Stimulated activated CD4-positive, alpha-beta T cell treated with anti-CD3 and anti-CD28 coated beads, Interleukin-12 subunit alpha, Interleukin-12 subunit beta, amount 100 ng/mL, for 48 hours (primary cell): ENCODE data around the gene P4HB.
A peak's percentile ranks its signal among the peaks of the same experiment; 100 is the strongest.
"Not testable (repeated sequence)": the region's sequence is repeated elsewhere in the genome, so short reads cannot be mapped to it uniquely, and the experiment has no call there.

Experiments
- DNase-seq, 3 donors: peaks; one replicate each; pipeline ENCODE4 v3.0.0-alpha.2; 2020; ENCODE audit warnings: low read depth in 2 of 3, low spot score in 1 of 3

The P4HB gene

GRCh38 chr17:81846743-81847689 lies 13.3 kb downstream of the P4HB start:
- no peak for DNase-seq

DNA sequence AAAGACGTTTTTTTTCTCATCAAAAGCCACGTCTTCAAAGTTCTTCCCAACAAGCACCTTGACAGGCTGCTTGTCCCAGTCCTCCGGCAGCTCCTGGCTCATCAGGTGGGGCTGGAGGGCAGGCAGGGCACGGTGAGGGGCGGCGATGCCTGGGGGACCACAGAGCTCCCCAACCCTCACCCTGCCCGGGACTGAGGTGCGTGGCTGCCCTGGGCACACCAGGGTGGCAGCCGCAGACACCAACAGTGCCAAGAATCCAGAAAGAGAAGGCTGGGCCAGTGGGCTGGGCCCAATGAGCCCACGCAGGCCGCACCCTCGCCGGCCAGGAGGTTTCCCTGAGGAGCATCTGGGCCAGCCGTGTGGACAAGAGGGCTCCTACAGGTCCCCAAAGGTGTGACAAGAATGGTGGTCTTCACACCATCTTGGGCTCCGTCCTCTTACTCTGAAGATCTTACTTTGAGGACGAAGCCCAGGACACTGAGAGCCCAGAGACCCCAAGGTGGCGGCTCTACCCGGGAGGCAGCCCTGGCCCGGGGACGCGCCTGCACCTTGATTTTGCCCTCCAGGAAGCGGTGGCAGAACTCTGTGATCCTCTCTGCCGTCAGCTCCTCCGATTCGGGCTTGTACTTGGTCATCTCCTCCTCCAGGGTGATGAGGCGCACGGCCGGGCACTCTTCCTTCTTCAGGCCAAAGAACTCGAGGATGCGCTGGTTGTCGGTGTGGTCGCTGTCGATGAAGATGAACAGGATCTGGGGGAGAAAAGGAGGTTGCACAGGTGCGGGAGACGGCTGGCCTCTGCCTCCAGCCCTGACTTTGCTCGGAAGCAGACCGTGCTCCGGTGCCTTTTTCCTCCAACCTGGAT lies 14.2 kb downstream of the P4HB start:
- DNase-seq: no peak

GRCh38 chr17:81845361-81845760 lies 15.0 kb downstream of the P4HB start:
- DNase-seq: no peak

DNA sequence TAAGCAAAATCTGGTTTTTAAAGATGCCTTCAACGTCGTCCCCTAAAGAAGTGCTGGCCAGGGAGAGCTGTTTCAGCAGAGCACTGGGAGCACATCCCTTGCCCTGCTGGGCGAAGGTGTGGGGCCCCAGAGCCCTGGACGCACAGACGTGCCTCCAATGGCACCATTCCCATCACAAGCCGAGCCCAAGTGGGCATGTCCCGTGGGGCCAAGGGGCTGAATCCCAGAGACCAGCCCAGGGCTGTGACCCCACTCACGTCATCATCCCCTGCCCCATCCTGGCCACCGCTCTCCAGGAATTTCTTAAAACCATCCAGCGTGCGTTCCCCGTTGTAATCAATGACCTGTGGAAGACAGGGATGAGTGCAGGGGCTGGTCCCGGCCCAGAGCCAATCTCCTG lies 15.4 kb downstream of the P4HB start:
- no peak for DNase-seq

GRCh38 chr17:81844327-81844851 lies 15.9 kb downstream of the P4HB start:
- DNase-seq: no peak

GRCh38 chr17:81843713-81844326 lies 16.5 kb downstream of the P4HB start:
- DNase-seq: no peak

DNA sequence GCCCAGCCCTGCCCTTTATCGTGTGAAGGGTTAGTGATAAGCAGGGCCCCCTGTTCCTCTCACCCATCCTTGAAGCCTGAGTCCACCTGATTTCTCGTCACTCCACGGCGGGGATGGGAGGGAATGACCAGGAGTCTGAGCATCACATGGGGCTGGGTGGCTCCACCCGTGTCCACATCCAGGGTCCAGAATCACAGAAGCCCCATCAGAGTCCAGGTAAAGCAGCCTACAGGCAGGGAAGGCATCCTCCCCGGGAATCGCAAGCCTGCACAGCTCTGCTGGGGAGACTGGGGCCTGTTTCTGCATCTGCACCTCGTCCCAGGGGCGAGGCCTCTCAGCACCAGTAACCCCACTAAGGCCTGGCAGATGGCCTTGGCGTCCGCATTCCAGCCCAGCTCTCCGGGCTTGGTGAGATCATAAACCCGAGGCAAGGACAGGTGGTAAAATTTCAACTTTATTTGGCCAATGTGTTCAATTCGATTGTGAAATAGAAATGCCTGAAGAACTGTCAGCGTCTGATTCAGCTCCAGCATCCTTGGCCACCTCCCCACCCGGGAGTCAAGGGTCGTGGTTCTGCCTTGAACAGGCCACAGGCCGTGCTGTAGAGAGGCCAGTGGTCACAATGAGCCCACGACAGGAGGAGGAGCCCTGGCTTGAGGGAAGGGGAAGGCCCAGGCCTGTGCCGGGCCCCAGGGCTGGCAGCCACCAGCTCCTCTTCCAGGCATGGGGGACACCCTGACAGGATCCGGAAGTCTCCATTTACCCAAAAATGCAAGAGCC lies 17.4 kb downstream of the P4HB start:
- DNase-seq: no peak

GRCh38 chr17:81842378-81842724 lies 18.0 kb downstream of the P4HB start:
- DNase-seq: no peak

DNA sequence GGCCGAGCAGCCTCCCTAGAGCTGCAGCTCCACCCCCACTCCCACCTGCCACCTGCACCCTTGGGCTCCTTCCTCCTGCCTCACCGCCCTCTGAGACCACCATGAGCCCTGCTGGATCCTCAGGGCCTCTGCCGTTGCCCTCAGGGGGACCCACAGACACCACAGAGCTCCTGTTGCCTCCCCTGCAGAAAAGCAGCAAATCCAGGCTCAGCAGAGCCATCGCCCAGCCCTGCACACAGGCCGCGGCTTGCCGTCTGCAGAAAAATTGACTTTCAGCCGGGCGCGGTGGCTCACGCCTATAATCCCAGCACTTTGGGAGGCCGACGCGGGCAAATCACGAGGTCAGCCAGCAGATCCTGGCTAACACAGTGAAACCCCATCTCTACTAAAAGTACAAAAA lies 18.5 kb downstream of the P4HB start:
- no peak for DNase-seq

GRCh38 chr17:81840826-81841778 lies 19.2 kb downstream of the P4HB start:
- DNase-seq: no peak

DNA sequence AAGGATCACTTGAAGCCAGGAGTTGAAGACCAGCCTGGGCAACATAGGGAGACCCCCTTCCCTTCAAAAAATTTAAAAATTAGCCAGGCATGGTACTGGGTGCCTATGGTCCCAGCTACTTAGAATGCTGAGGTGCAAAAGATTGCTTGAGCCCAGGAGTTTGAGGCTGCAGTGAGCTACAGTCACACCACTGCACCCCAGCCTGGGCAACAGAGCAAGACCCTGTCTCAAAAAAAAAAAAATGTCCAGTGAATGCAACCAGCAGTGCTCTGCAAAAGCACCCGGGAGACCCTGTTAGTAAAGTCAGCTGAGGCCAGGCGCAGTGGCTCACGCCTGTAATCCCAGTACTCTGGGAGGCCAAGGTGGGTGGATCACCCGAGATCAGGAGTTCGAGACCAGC lies 20.3 kb downstream of the P4HB start:
- not testable (repeated sequence) for DNase-seq

DNA sequence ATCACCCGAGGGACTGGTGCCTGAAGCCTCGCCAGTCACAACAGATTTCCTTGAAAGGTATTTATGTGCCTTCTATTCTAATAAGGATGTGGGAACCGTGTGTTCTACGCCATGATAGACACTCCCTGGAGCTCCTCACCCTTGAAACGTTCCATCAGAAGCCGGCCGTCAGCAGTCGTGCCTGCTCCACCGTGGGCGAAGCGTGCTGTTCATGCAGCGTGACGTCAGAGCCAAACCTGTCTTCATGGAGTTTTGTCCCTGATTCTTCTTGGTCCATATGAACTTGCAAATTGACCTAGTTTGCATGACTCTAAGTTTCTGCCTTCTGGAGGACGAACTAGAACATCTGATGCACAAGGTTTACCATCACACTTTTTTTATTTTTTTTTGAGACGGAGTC lies 21.0 kb downstream of the P4HB start:
- no peak for DNase-seq

DNA sequence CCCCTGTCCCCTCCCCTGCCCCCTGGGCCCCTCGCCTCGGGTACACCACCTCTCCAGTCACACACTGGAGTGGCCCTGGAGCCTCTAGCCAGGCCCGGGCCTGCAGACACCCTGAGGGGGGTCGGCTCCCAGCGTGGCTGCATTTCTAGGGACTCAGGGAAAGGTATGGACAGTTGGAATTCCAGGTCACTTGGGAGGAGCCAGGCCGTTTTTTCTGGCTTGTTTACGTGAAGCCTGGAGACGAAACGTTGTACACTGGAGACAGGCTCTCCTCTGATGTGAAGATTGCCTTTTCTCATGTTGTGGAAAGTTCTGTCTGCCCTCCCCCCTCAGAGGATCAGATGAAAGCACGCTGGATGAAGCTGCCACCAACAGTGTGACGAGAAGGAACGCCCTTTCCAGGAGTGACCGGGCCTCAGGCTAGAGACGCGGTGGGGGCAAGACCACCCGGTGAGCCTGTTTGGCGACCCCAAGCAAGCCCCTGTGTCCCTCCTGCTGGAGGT lies 21.5 kb downstream of the P4HB start:
- no peak for DNase-seq

GRCh38 chr17:81837641-81838040 lies 22.7 kb downstream of the P4HB start:
- no peak for DNase-seq

- DNase-seq: no peak
Observed at GRCh38 chr17:81834831-81835267, 25.5 kb downstream of the P4HB start, which contains the start of gene PPP1R27. Gene PPP1R27 (minus strand): TSS chr17:81835050. CDS start chr17:81834953, 97 bp downstream.

DNA sequence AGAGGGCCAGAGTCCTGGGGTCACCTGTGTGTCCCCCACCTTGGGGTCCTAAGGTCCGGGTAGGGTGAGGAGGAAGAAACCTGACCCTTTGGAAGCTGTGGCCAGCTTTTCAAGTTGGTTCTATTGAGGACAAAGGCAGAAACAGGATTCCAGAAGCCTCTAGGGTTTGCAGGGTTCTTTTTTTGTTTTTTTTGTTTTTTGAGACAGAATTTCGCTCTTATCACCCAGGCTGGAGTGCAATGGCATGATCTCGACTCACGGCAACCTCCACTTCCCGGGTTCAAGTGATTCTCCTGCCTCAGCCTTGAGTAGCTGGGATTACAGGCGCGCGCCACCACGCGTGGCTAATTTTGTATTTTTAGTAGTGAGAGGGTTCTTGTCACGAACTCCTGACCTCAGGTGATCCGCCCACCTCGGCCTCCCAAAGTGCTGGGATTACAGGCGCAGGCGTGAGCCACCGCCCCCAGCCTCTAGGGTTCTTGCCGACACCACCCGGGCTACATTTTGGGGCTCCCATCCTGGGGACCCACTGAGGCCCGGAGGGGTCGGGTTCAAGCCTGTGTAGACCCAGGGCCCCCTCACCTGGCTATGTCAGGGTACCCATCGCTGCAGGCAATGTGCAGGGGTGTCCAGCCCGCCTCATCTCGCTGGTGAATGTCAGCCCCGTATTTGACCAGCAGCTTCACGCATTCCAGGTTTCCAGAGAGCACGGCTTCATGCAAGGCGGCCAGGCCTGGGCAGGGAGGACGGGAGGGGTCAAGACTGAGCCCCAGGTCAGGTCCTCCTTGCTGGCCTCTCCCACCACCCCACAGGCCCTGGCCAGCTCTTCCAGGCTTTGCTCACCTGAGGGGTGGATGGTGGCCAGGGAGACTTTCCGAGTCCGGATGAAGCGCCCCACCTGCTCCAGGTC lies 26.2 kb downstream of the P4HB start:
- DNase-seq: no peak

- peak; percentile 91 to 97 (median 91) for DNase-seq
Observed at GRCh38 chr17:81833160-81833920, 27.0 kb downstream of the P4HB start, which contains the start of gene MCRIP1. Gene MCRIP1 (minus strand): TSS chr17:81833291. CDS start chr17:81824506, 8,785 bp downstream.
